GM19463 (cell line): ENCODE measurements around the gene ACTA2.
A peak's percentile ranks its signal among the peaks of the same experiment; 100 is the strongest.
"Not testable (repeated sequence)": the region's sequence is repeated elsewhere in the genome, so short reads cannot be mapped to it uniquely, and the experiment has no call there.

Source experiments
- ATAC-seq: cut with Tn5 transposase; IDR thresholded peaks from one replicate; pipeline ENCODE4 v1.9.1; 2021; ENCODE audit warnings: mild to moderate bottlenecking, moderate library complexity; ENCODE audit not compliant: unreplicated experiment

ACTA2 gene

GRCh38 chr10:88954458-88955083 lies 2.0 kb upstream of the ACTA2 start:
- ATAC-seq: no peak

GRCh38 chr10:88953662-88954061 lies 1.1 kb upstream of the ACTA2 start:
- no peak for ATAC-seq

DNA sequence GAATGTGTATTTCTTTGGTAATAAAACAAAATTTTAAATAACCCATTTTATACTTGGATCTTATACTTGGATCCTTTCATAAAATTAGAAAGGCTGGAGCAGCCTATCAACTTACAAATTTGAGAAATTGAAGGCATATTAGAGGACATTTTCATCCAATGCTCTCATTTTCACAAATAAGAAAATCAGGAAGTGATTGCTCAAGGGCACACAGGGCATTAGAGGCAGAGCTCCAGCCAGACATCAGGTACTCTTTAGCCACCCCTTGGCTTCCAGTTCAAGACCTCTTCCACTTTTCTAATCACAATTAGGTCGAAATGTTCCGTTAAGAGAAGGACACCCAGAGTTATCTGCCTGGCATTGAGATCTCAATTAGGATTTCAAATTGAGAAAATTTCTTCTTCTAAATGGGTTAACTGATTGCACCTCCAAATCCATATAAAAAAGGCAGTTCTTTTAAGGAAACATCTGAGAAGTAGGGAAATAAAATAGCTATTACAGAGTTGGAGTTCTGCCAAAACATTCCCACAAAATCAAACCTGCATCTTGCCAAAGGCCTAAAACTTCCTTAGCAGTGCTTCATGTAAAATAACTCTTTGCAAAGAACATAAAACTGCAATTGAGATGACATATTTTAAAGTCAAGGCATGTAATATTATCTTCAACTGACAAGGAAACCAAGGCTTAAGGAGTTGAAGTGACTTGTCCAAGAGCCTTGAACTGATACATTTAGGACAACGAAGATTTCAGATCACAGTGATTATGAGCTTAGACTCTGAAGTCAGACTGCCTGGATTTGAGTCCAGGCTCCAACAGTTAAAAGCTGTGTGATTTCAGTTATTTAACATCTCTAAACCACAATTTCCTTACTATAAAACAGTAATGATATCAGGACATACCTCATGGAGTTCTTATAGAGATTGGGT lies 2.4 kb downstream of the ACTA2 start:
- ATAC-seq: no peak

DNA sequence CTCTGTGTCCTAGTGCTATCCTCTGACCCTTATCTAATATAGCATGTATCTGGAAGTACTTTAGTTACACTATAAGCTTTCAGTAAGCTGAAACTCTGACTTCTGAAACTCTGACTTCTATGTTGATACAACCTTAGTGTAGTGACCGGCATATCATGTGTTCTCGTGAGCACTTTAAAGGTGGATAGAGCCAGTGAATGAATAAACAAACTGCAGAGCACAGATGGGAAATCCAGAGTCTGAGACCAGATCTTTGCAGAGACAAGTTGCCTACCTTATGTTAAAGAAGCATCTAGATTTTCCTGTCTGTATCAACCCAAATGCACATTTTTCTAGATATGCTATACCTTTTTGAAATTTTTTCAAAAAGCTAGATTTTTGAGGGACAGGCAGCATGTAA lies 3.5 kb downstream of the ACTA2 start:
- no peak for ATAC-seq

- no peak for ATAC-seq
Measured at GRCh38 chr10:88946965-88947590, 5.5 kb downstream of the ACTA2 start.

GRCh38 chr10:88946200-88946599 lies 6.4 kb downstream of the ACTA2 start:
- no peak for ATAC-seq

GRCh38 chr10:88944813-88945212 lies 7.8 kb downstream of the ACTA2 start:
- no peak for ATAC-seq

GRCh38 chr10:88943778-88944177 lies 8.8 kb downstream of the ACTA2 start:
- no peak for ATAC-seq

- ATAC-seq: no peak
Measured at GRCh38 chr10:88941026-88941425, 11.5 kb downstream of the ACTA2 start.

- ATAC-seq: no peak
Measured at GRCh38 chr10:88938938-88939337, 13.6 kb downstream of the ACTA2 start.

DNA sequence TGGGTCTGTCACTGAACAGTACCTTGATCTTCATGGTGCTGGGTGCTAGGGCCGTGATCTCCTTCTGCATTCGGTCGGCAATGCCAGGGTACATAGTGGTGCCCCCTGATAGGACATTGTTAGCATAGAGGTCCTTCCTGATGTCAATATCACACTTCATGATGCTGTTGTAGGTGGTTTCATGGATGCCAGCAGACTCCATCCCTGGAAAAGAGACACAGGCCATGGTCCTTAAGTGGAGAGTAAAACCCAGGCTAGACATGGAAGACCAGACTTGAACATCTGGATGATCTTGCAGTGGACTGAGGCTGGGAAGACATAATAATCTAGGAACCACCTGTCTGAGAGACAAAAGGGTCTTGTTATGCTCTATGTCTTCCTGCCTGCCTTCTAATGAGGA lies 14.5 kb downstream of the ACTA2 start:
- ATAC-seq: no peak

DNA sequence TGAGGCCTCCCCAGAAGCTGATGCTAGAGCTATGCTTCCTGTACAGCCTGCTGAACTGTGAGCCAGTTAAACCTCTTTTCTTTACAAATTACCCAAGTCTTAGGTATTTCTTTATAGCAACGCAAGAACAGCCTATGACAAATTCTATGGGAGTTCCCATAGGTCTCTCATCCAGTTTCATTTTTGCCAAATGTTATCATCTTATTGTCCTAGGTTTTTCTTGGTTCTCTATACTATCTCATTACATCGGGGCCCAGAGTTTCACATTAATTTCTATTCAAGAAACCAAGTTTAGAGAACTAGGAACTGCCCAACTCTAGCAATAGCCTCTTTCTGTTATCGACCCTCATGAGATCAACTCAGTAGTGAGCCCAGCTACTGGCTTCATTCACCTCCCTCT lies 15.9 kb downstream of the ACTA2 start:
- no peak for ATAC-seq

- ATAC-seq: peak; percentile 40
Measured at GRCh38 chr10:88934900-88935672, 17.5 kb downstream of the ACTA2 start.

DNA sequence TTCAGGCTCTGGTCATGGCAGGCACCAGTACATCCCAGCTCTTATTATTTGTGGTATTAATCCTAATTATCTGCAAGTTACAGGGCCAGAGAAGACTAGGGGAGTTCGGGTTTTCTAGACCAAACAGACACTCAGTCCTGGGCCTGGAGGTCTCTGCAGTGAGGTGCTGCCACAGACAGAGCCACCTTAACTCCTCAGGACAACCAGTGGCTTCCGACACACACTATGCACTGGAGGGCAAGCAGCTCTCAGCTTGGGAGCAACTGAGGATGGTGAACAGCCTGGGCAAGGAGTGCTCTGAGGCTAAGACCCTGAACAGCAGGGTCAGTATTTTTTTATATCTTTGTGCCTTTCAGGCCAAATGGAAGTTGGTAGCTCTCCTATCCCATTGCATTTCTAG lies 19.0 kb downstream of the ACTA2 start:
- no peak for ATAC-seq

GRCh38 chr10:88932539-88933256 lies 19.9 kb downstream of the ACTA2 start:
- peak; percentile 58 for ATAC-seq

DNA sequence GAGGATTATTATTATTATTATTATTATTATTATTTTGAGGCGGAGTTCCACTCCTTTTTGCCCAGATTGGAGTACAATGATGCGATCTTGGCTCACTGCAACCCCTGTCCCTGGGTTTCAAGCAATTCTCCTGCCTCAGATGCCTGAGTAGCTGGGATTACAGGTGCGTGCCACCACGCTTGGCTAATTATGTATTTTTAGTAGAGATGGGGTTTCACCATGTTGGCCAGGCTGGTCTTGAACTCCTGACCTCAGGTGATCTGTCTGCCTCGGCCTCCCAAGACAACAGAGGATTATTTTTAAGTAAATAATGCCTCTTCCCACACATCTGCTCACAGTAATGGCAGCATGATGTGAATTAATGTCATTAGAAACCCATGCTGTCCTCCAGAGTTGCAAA lies 20.5 kb downstream of the ACTA2 start:
- ATAC-seq: not testable (repeated sequence)

- ATAC-seq: no peak
Measured at GRCh38 chr10:88931548-88931947, 21.0 kb downstream of the ACTA2 start.

GRCh38 chr10:88928254-88928653 lies 24.3 kb downstream of the ACTA2 start:
- ATAC-seq: no peak

DNA sequence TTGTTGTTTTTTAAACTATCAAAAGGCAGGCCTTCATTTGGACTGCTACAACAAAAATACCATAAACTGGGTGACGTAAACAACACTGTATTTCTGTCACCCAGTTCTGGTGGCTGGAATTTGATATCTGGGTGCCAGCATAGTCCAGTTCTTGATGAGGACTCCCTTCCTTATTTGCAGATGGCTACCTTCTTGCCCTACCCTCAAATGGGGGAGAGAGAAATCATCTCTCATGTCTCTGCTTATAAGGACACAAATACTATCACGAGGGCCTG lies 25.2 kb downstream of the ACTA2 start:
- ATAC-seq: no peak

GRCh38 chr10:88926566-88927415 lies 25.8 kb downstream of the ACTA2 start:
- no peak for ATAC-seq
